Endothelial cell of umbilical vein (primary cell): ENCODE measurements around the gene FOXP1. TPM values are rescaled to one million over a fixed set of nuclear protein-coding genes. Genes with fewer than 3 reads are reported as not detected.

Source experiments
- BruUV-seq: library from RNA; stranded (reverse); fragments of 400-500 nt; replicated peaks from 2 replicates; lab custom pipeline; 2021; lab: Mats Ljungman, UMichigan
- CTCF ChIA-PET: fragments of 300-600, 350-600 bp; sonication (Branson Sonifier 250); formaldehyde crosslinking; loops from one replicate; lab custom pipeline; 2021; ENCODE audit warnings: antibody characterized with exemption, inconsistent platforms; lab: Charles Lee
- POLR2A ChIA-PET: fragments of 300-600, 350-600 bp; sonication (Branson Sonifier 250); formaldehyde crosslinking; loops from one replicate; lab custom pipeline; 2021; ENCODE audit warnings: antibody characterized with exemption, inconsistent platforms; lab: Charles Lee
- DNase-seq: peaks from one replicate; pipeline ENCODE4 v3.0.0-alpha.2; 2011; ENCODE audit warnings: low read depth, low spot score
- FAIRE-seq: peaks from 2 replicates; lab custom pipeline; 2011; peaks lifted over from hg19 to GRCh38; lab: Jason Lieb, UNC
- H2AFZ ChIP-seq: 2 replicates; pipeline ENCODE4 v1.6.0; 2012; ENCODE audit warnings: low read depth, low read length, control low read depth, inconsistent platforms
- H3K27ac ChIP-seq: 2 replicates; pipeline ENCODE4 v1.5.1; 2011; ENCODE audit warnings: low read depth, mild to moderate bottlenecking, control low read depth, low read length, moderate library complexity; ENCODE audit not compliant: insufficient read depth
- H3K27me3 ChIP-seq, 2 experiments: 2 replicates each; pipeline versions ENCODE4 v1.6.0 to v1.6.1; 2011; ENCODE audit warnings: low read length in 2 of 2, mixed read lengths in 1 of 2; ENCODE audit not compliant: control insufficient read depth in 2 of 2, insufficient read depth in 2 of 2
- H3K36me3 ChIP-seq, 2 experiments: 2 replicates in 1 of 2; 3 replicates in 1 of 2; pipeline ENCODE4 v1.5.1; 2011; ENCODE audit warnings: low read length in 2 of 2, mild to moderate bottlenecking in 1 of 2, moderate library complexity in 1 of 2; ENCODE audit not compliant: control insufficient read depth in 2 of 2, insufficient read depth in 2 of 2; ENCODE audit errors: extremely low read depth in 1 of 2
- H3K4me1 ChIP-seq: 3 replicates; pipeline ENCODE4 v1.5.1; 2011; ENCODE audit warnings: mild to moderate bottlenecking, low read length; ENCODE audit not compliant: control insufficient read depth, insufficient read depth; ENCODE audit errors: extremely low read depth
- H3K4me2 ChIP-seq: 2 replicates; pipeline ENCODE4 v1.6.1; 2011; ENCODE audit warnings: low read length, control low read depth, mixed read lengths; ENCODE audit not compliant: insufficient read depth
- H3K4me3 ChIP-seq, 3 experiments: fragments of 200-600 bp in 1 of 3; sonication (generic), shearing (Covaris generic) in 1 of 3; replicated peaks in 1 of 3; 2 replicates each; pipeline ENCODE4 v1.5.1; 2011 to 2016; ENCODE audit warnings: control low read depth in 3 of 3, low read length in 3 of 3, mild to moderate bottlenecking in 2 of 3, inconsistent platforms in 1 of 3, low read depth in 1 of 3, moderate library complexity in 1 of 3; ENCODE audit not compliant: insufficient read depth in 1 of 3
- H3K79me2 ChIP-seq: 2 replicates; pipeline ENCODE4 v1.6.0; 2012; ENCODE audit warnings: low read length, inconsistent platforms; ENCODE audit not compliant: control insufficient read depth, insufficient read depth
- H3K9ac ChIP-seq: replicated peaks from 2 replicates; pipeline ENCODE3; 2011; ENCODE audit warnings: low read length, control low read depth; ENCODE audit not compliant: insufficient read depth; ENCODE audit errors: extremely low read depth
- H3K9me1 ChIP-seq: replicated peaks from 3 replicates; pipeline ENCODE4 v1.6.0; 2011; ENCODE audit warnings: mild to moderate bottlenecking, low read length; ENCODE audit not compliant: control insufficient read depth, insufficient read depth; ENCODE audit errors: extremely low read depth
- H3K9me3 ChIP-seq: replicated peaks from 2 replicates; pipeline ENCODE4 v1.5.1; 2012; ENCODE audit warnings: low read length, inconsistent platforms; ENCODE audit not compliant: control insufficient read depth, insufficient read depth
- H4K20me1 ChIP-seq: replicated peaks from 2 replicates; pipeline ENCODE3; 2011; ENCODE audit warnings: mild to moderate bottlenecking, low read length; ENCODE audit not compliant: control insufficient read depth, insufficient read depth; ENCODE audit errors: extremely low read depth
- CTCF ChIP-seq, 2 donors: IDR thresholded peaks; 1 replicate in 1 of 2; 2 replicates in 1 of 2; pipeline ENCODE4 v1.5.1; 2011; ENCODE audit warnings: low read length in 2 of 2, mild to moderate bottlenecking in 2 of 2, moderate library complexity in 2 of 2, control low read depth in 1 of 2, inconsistent platforms in 1 of 2, low read depth in 1 of 2; ENCODE audit not compliant: insufficient read depth in 1 of 2; ENCODE audit errors: extremely low read depth in 1 of 2
- EZH2 ChIP-seq: IDR thresholded peaks from 2 replicates; pipeline ENCODE4 v1.6.1; 2012; ENCODE audit warnings: borderline replicate concordance, low read depth, mild to moderate bottlenecking, moderate library complexity, low read length, inconsistent platforms; ENCODE audit not compliant: severe bottlenecking
- FOS ChIP-seq: IDR thresholded peaks from 2 replicates; pipeline ENCODE4 v1.6.1; 2011; ENCODE audit warnings: mild to moderate bottlenecking, low read length, moderate library complexity, borderline replicate concordance; ENCODE audit not compliant: insufficient read depth
- GATA2 ChIP-seq: IDR thresholded peaks from 2 replicates; pipeline ENCODE4 v1.7.0; 2011; ENCODE audit warnings: low read depth, mild to moderate bottlenecking, moderate library complexity, mixed read lengths, low read length; ENCODE audit not compliant: insufficient read length, insufficient read depth
- JUN ChIP-seq: IDR thresholded peaks from 2 replicates; pipeline ENCODE4 v1.6.1; 2011; ENCODE audit warnings: borderline replicate concordance, low read depth; ENCODE audit not compliant: insufficient read length, insufficient read depth
- MAX ChIP-seq: IDR thresholded peaks from 2 replicates; pipeline ENCODE4 v1.6.1; 2011; ENCODE audit not compliant: insufficient read depth, insufficient read length
- MYC ChIP-seq: IDR thresholded peaks from one replicate; pipeline ENCODE4 v1.6.1; 2011; ENCODE audit warnings: mild to moderate bottlenecking, low read depth, low read length
- POLR2A ChIP-seq: IDR thresholded peaks from 2 replicates; pipeline ENCODE4 v1.6.1; 2012; ENCODE audit warnings: low read depth, mild to moderate bottlenecking, control low read depth, low read length
- POLR2AphosphoS5 ChIP-seq: IDR thresholded peaks from 2 replicates; pipeline ENCODE4 v1.6.1; 2012; ENCODE audit warnings: low read depth, mild to moderate bottlenecking, control low read depth, low read length, moderate library complexity; ENCODE audit not compliant: insufficient read depth
- dilution Hi-C: fragments of 300-500 bp; cut with MboI; formaldehyde crosslinking; loops from one replicate; pipeline ENCODE4 v1.15.0; 2019; ENCODE audit warnings: low sequenced_read_pairs; ENCODE audit not compliant: extremely low pct_ligation_motif_present
- intact Hi-C: fragments of 100-400 bp; cut with micrococcal nuclease; formaldehyde crosslinking; loops from one replicate; pipeline ENCODE4 v1.10.0; 2022
- polyA plus RNA-seq, 4 experiments: library from polyadenylated mRNA; depleted of rRNA in 3 of 4; stranded (reverse) in 3 of 4; unstranded in 1 of 4; fragments of >200 nt; gene quantifications; 2 replicates each; pipeline versions ENCODE4 v1.2.1 to v1.2.3, GENCODE V29; 2011 to 2012; ENCODE audit warnings: missing spikeins in 1 of 4
- total RNA-seq: library from RNA; stranded (reverse); gene quantifications from 2 replicates; pipeline ENCODE4 v1.2.3, GENCODE V29; 2021

The FOXP1 gene
- total and polyA plus RNA-seq, 2 donors (not counting 3 experiments of a cell fraction or from before 2014, with no cell fraction given), result 41.0 to 107 TPM

- Histone ChIP-seq H3K36me3 (no peaks in the 10 kb centered on the region), H3K9me1 (no peaks in the 10 kb centered on the region), H3K4me2 (peak overlapping the region; percentile 79), H3K4me1 (peaks cover 16% of the 10 kb centered on the region), H3K27ac (peak overlapping the region; percentile 86), H3K9me3 (no peaks in the 10 kb centered on the region), H4K20me1 (no peaks in the 10 kb centered on the region), H2AFZ (peak overlapping the region; percentile 60), H3K79me2 (no peaks in the 10 kb centered on the region), H3K27me3 (no peaks in the 10 kb centered on the region), H3K9ac (peak overlapping the region; percentile 32), H3K4me3 (no peak overlapping the region)
- ChIA-PET POLR2A (no interaction called here), CTCF (no interaction called here)
- BruUV-seq, result no TSS peak
- intact Hi-C loops (loop anchor here (1.0 kb wide), 1 partner anchor 30 kb away; no protein-coding TSS in a partner anchor), dilution Hi-C loops (no loop called here)
- FAIRE-seq, result no peak
- no peak for DNase-seq
- TF ChIP-seq GATA2, result no peak
- TF ChIP-seq MAX, result no peak
- no peak for TF ChIP-seq POLR2A
- no peak for TF ChIP-seq MYC
- TF ChIP-seq CTCF (IDR thresholded peaks at IDR 0.05; ENCODE audit: extremely low read depth in 1 of 2, insufficient read depth in 1 of 2, low read depth in 1 of 2, low read length in 2 of 2), result no peak
- TF ChIP-seq POLR2AphosphoS5, result no peak
- TF ChIP-seq EZH2, result no peak
- TF ChIP-seq JUN, result no peak
- no peak for TF ChIP-seq FOS
These were observed 169.2 kb downstream of the FOXP1 start for GRCh38 chr3:71414189-71414927.
